PC-9 (cell line): ENCODE data around the gene SLX9.

Experiments
- EZH2 ChIP-seq: fragments of 200-600 bp; sonication (generic); IDR thresholded peaks from 2 replicates; pipeline ENCODE4 v1.8.0; 2017; ENCODE audit warnings: antibody characterized with exemption, low read depth
- TF ChIP-seq, protein P1 (sequence below): fragments of 200-600 bp; sonication (generic); conservative IDR thresholded peaks from 2 replicates; pipeline ENCODE4 v1.6.1; 2017; ENCODE audit warnings: mixed run types, antibody characterized with exemption, mild to moderate bottlenecking, moderate library complexity

- TF ChIP-seq, protein P1, sequence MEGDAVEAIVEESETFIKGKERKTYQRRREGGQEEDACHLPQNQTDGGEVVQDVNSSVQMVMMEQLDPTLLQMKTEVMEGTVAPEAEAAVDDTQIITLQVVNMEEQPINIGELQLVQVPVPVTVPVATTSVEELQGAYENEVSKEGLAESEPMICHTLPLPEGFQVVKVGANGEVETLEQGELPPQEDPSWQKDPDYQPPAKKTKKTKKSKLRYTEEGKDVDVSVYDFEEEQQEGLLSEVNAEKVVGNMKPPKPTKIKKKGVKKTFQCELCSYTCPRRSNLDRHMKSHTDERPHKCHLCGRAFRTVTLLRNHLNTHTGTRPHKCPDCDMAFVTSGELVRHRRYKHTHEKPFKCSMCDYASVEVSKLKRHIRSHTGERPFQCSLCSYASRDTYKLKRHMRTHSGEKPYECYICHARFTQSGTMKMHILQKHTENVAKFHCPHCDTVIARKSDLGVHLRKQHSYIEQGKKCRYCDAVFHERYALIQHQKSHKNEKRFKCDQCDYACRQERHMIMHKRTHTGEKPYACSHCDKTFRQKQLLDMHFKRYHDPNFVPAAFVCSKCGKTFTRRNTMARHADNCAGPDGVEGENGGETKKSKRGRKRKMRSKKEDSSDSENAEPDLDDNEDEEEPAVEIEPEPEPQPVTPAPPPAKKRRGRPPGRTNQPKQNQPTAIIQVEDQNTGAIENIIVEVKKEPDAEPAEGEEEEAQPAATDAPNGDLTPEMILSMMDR, result no peak
- TF ChIP-seq EZH2, result no peak
Measured at GRCh38 chr21:44950351-44950750, 10.5 kb downstream of the SLX9 start.
